GM19099 (cell line): ENCODE results near the gene ARRDC2.

Experiments used
- POLR2A ChIP-seq: IDR thresholded peaks from 3 replicates; pipeline ENCODE4 v1.6.1; 2011; ENCODE audit warnings: low read depth; ENCODE audit not compliant: insufficient read length; ENCODE audit errors: extremely low read depth

The ARRDC2 gene

DNA sequence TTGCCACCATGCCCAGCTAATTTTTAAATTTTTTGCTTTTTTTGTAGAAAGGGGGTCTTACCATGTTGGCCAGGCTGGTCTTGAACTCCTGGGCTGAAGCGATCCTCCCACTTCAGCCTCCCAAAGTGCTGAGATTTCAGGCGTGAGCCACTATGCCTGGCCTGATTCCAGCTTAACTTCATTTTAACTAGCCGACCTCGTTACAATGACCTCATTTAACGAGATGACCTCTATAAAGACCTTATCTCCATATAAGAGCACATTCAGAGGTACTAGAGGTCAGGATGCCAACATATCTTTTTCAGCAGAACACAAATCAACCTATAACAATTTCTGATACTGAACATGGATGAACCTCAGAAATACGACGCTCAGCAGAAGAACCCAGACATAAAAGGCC is 30.5 kb upstream of the ARRDC2 start:
- TF ChIP-seq POLR2A, result no peak

GRCh38 chr19:17981611-17982010 is 26.4 kb upstream of the ARRDC2 start:
- TF ChIP-seq POLR2A, result no peak

- no peak for TF ChIP-seq POLR2A
Observed at GRCh38 chr19:17982430-17982829, 25.5 kb upstream of the ARRDC2 start.

GRCh38 chr19:17985037-17985818 is 22.7 kb upstream of the ARRDC2 start:
- no peak for TF ChIP-seq POLR2A

DNA sequence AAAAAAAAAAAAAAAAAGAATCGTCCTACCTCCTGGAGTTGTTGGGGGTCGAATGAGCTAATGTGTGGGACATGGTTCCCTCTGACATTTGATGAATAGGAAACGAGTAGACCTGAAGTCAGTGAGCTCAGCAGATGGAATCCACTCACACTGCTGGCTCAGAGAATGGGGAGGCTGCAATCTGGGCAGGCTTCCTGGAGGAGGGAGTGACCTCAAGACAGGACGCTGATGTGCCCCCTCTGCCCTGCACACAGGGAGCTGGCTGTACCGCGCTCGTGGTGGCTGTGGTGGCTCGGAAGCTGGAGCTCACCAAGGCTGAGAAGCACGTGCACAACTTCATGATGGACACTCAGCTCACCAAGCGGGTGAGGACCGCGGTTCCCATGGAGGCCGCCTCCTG is 19.8 kb upstream of the ARRDC2 start:
- no peak for TF ChIP-seq POLR2A

DNA sequence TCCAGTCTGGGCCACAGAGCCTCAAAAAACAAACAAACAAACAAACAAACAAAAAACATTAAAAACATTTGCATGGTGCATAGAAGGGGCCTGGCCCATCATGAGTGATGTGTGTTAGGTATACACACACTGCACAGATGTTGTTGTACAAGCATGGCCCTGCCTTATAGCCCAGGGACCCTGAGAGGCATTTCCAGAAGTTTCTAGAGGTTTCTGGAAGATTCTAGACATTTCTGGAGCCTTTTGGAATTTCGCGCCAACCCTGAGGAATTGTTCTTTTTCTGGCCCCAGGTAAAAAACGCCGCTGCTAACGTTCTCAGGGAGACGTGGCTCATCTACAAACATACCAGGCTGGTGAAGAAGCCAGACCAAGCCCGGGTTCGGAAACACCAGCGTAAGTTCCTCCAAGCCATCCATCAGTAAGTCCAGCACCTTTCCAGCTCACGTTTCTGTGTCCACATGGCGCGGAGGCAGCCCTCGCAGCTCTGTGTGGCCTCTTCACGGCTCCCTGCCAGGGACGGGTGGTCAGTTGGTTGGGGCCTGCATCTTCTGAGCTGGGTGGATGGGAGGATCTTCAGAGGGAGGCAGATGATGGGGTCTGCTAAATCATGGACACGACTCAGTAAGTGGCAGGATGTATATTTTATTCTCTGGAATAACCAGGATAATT is 18.4 kb upstream of the ARRDC2 start:
- no peak for TF ChIP-seq POLR2A

DNA sequence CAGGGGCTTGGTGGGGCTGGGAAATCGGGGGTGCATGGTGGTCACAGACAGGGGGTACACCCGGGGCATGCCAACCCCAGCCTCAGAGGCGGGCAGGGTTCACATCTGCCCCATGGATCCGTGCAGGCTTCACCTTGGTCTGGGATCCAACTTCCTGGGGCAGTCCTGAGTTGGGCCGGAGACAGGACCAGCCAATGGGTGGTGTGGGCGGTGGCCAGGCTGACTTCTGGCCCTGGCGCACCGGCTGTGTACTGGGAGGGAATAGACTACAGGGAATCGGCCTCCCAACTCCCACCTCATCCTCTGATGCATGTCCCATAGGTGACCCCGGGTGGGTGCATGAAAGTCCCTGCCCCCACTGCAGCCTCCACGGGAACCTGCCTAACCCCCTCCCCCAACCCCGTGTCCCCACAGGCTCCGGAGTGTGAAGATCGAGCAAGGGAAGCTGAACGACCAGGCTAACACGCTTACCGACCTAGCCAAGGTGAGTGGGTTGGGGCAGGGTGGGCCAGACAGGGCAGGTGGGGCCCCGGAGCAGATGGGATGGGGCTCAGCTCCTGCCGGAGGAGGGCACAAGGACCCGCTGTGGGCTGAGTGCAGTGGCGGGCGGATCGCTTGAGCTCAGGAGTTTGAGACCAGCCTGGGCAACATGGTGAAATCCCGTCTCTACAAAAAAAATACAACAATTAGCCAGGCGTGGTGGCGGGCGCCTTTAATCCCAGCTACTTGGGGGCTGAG is 14.7 kb upstream of the ARRDC2 start:
- no peak for TF ChIP-seq POLR2A

DNA sequence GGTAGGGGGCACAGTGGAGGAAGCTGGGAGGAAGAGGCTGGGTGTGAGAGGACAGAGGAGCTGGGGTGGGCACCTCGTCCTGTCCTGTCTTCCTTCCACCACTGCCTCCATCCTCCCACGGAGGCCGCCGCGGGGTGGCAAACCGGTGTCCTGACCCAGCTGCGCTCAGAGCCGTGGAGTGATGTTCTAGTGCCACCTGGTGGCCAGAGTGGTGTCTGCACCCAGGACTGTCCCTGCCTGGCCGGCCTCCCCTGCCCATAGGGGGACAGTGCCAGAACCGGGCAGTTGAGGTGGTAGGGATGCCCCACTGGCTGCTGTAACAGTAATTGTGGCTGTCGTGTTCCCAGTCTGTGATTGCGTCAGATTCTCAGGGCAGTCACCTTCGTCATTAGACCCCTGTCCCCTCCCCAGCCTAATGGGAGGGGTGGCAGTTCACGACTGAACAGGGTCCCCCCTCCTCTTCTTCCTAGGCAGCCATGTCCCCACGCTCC is 11.1 kb upstream of the ARRDC2 start:
- no peak for TF ChIP-seq POLR2A

- TF ChIP-seq POLR2A, result no peak
Observed at GRCh38 chr19:17997969-17998826, 9.8 kb upstream of the ARRDC2 start.

DNA sequence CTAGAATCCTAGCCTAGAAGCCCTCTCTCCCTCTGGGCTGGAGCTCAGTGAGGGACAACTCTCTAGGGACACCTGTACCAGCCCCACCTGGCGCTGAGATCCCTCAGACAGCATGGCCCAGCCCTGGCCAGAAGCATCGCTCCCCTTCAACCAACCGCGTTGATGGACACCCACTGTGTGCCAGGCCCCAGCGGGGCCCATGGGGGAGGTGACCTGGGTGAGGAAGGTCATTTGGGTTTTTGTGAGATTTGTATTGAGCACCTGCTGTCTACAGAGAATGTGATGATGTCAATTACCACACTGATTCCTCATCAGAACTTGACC is 9.2 kb upstream of the ARRDC2 start:
- TF ChIP-seq POLR2A, result no peak

- TF ChIP-seq POLR2A, result no peak
Observed at GRCh38 chr19:17999684-18000479, 8.1 kb upstream of the ARRDC2 start.

- no peak for TF ChIP-seq POLR2A
Observed at GRCh38 chr19:18000480-18000914, 7.5 kb upstream of the ARRDC2 start.

DNA sequence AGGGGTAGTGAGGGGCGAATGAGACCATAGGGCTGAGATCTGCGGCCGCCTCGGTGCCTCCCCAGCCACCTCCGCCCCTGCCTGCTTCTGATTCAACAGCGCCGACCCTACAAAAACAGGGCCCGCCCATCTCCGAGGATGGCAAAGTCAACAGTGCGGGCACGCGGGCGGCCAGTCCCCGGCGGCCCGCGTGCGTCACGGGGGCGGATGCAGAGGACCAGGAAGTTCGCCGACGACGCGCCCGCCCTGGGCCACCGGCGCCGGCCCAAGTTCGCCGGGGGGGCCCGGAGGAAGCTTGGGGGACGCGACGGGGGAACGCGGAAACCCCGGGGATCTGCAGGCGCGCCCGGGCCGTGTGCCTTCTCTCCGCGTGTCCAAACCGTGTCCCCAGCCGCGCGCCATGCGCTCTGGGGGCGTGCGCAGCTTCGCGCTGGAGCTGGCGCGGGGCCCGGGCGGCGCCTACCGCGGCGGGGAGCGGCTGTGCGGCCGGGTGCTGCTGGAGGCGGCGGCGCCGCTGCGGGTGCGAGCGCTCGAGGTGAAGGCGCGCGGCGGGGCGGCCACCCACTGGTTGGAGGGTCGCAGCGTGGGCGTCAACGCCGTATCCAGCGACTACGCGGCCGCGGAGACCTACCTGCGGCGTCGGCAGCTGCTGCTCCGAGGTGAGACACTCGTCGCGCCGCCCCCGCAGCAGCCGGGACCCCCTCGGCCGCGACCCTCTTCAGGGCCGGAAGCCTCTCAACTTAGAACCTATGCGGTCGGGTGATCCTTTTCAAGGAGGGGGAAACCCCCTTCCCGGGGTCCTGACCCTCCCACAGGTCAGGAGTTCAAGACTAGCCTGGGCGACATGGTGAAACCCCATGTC is 6.8 kb upstream of the ARRDC2 start:
- TF ChIP-seq POLR2A, result peak; percentile 72

DNA sequence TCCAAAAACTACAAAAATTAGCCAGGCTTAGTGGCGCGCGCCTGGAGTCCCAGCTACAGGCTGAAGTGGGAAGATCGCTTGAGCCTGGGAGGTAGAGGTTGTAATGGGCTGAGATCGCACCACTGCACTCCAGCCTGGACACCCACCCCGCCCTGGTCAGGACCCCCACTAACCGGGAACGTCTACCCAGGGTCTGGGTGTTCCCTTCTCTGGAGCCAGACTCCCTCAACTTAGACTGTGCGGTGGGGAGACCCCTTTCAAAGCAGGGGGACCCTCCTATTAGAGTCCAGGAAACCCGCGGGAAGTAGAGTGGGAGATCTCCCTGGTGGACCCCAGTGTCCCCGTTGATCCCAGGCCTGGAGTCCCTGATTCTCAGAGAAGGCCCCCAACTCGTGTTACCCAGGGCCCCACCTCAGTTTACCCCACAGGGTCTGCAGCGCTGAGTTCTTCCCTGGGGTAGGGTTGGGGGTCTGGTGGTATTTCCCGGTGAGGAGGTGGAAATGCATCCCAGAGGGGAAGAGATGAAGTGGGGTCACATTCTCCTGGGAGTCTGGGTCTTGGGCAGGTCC is 6.1 kb upstream of the ARRDC2 start:
- no peak for TF ChIP-seq POLR2A
